ENCODE measurements around the gene EVI2B.

EVI2B gene

GRCh38 chr17:31279401-31279800 lies 34.5 kb downstream of the EVI2B start:
- DNase-seq (ENCODE audit: low read depth, low spot score) = no peak
- H3K4me3 ChIP-seq (ENCODE audit: low read depth, low read length) = no peak overlapping the region
- POLR2A ChIA-PET = no interaction called here
- CTCF ChIA-PET = interaction anchor here (1.1 kb wide), 1 partner anchor 11 kb away, joined by 3 read pairs; no protein-coding TSS in a partner anchor
- no peak for TF ChIP-seq CTCF (IDR thresholded peaks at IDR 0.05; ENCODE audit: insufficient read depth, low read length, missing control alignments)

GRCh38 chr17:31275116-31275515 lies 38.7 kb downstream of the EVI2B start:
- CTCF ChIA-PET = no interaction called here
- TF ChIP-seq CTCF (IDR thresholded peaks at IDR 0.05; ENCODE audit: insufficient read depth, low read length, missing control alignments) = no peak
- POLR2A ChIA-PET = no interaction called here
- no peak overlapping the region for H3K4me3 ChIP-seq (ENCODE audit: low read depth, low read length)
- DNase-seq (ENCODE audit: low read depth, low spot score) = no peak

- POLR2A ChIA-PET = no interaction called here
- no peak for TF ChIP-seq CTCF (IDR thresholded peaks at IDR 0.05; ENCODE audit: insufficient read depth, low read length, missing control alignments)
- H3K4me3 ChIP-seq (ENCODE audit: low read depth, low read length) = no peak overlapping the region
- DNase-seq (ENCODE audit: low read depth, low spot score) = no peak
- CTCF ChIA-PET = no interaction called here
These were observed 39.6 kb downstream of the EVI2B start for GRCh38 chr17:31274252-31274651.

GRCh38 chr17:31273516-31273915 lies 40.3 kb downstream of the EVI2B start:
- TF ChIP-seq CTCF (IDR thresholded peaks at IDR 0.05; ENCODE audit: insufficient read depth, low read length, missing control alignments) = no peak
- no peak overlapping the region for H3K4me3 ChIP-seq (ENCODE audit: low read depth, low read length)
- DNase-seq (ENCODE audit: low read depth, low spot score) = no peak
- CTCF ChIA-PET = no interaction called here
- POLR2A ChIA-PET = no interaction called here

- CTCF ChIA-PET = no interaction called here
- POLR2A ChIA-PET = no interaction called here
- no peak for DNase-seq (ENCODE audit: low read depth, low spot score)
- H3K4me3 ChIP-seq (ENCODE audit: low read depth, low read length) = no peak overlapping the region
- TF ChIP-seq CTCF (IDR thresholded peaks at IDR 0.05; ENCODE audit: insufficient read depth, low read length, missing control alignments) = no peak
These were observed 41.1 kb downstream of the EVI2B start for GRCh38 chr17:31272803-31273202.

GRCh38 chr17:31272236-31272635 lies 41.6 kb downstream of the EVI2B start:
- TF ChIP-seq CTCF (IDR thresholded peaks at IDR 0.05; ENCODE audit: insufficient read depth, low read length, missing control alignments) = no peak
- POLR2A ChIA-PET = no interaction called here

More at GRCh38 chr17:31272236-31272635, 41.6 kb downstream of the EVI2B start:
- H3K4me3 ChIP-seq (ENCODE audit: low read depth, low read length) = no peak overlapping the region
- no peak for DNase-seq (ENCODE audit: low read depth, low spot score)
- CTCF ChIA-PET = no interaction called here
